Neural cell (in vitro differentiated cells): Measurements from ENCODE around the gene MGLL. TPM values are rescaled to one million over a fixed set of nuclear protein-coding genes. Genes with fewer than 3 reads are reported as not detected.

Source experiments
- H2AFZ ChIP-seq: fragments of 200-600, 300-800 bp; sonication (generic), shearing (Covaris generic); 2 replicates; pipeline ENCODE4 v1.6.0; 2014; ENCODE audit warnings: low read depth, mild to moderate bottlenecking, antibody characterized with exemption, low read length, moderate library complexity
- H3F3A ChIP-seq: fragments of 200-600 bp; shearing (Covaris generic); 2 replicates; pipeline ENCODE4 v1.6.1; 2016; ENCODE audit warnings: mild to moderate bottlenecking, moderate library complexity, mixed read lengths, antibody characterized with exemption, low read length; ENCODE audit not compliant: insufficient read depth, poor library complexity, severe bottlenecking
- H3K27ac ChIP-seq: fragments of 200-600, 300-800 bp; sonication (generic), shearing (Covaris generic); 2 replicates; pipeline ENCODE4 v1.5.1; 2014; ENCODE audit warnings: mild to moderate bottlenecking, low read length, moderate library complexity
- H3K27me3 ChIP-seq: fragments of 300-800, 200-600 bp; sonication (generic), shearing (Covaris generic); 2 replicates; pipeline ENCODE4 v1.6.0; 2014; ENCODE audit warnings: mild to moderate bottlenecking, low read depth, low read length, moderate library complexity; ENCODE audit not compliant: insufficient read depth
- H3K36me3 ChIP-seq: fragments of 300-800, 200-600 bp; sonication (generic), shearing (Covaris generic); 2 replicates; pipeline ENCODE4 v1.5.1; 2014; ENCODE audit warnings: mild to moderate bottlenecking, antibody characterized with exemption, low read length, moderate library complexity; ENCODE audit not compliant: insufficient read depth
- H3K4me2 ChIP-seq: fragments of 300-800, 200-600 bp; sonication (generic), shearing (Covaris generic); 2 replicates; pipeline ENCODE4 v1.6.0; 2014; ENCODE audit warnings: mild to moderate bottlenecking, low read length
- H3K4me3 ChIP-seq: fragments of 300-800, 200-600 bp; sonication (generic), shearing (Covaris generic); 2 replicates; pipeline ENCODE4 v1.5.1; 2014; ENCODE audit warnings: mild to moderate bottlenecking, low read length, moderate library complexity
- H3K79me2 ChIP-seq: fragments of 200-600 bp; shearing (Covaris generic); replicated peaks from 2 replicates; pipeline ENCODE4 v1.6.0; 2014; ENCODE audit warnings: mild to moderate bottlenecking, low read length, moderate library complexity; ENCODE audit not compliant: insufficient read depth
- H3K9ac ChIP-seq: fragments of 300-800, 200-600 bp; sonication (generic), shearing (Covaris generic); 2 replicates; pipeline ENCODE4 v1.6.1; 2016; ENCODE audit warnings: mild to moderate bottlenecking, low read length, mixed read lengths
- H3K9me2 ChIP-seq: fragments of 200-600 bp; shearing (Covaris generic); 2 replicates; pipeline ENCODE4 v1.6.1; 2016; ENCODE audit warnings: mild to moderate bottlenecking, low read length, mixed read lengths; ENCODE audit not compliant: insufficient read depth
- H3K9me3 ChIP-seq: fragments of 200-600, 300-800 bp; sonication (generic), shearing (Covaris generic); 2 replicates; pipeline ENCODE4 v1.6.1; 2016; ENCODE audit warnings: mild to moderate bottlenecking, mixed run types, low read length, moderate library complexity, mixed read lengths
- H4K20me1 ChIP-seq: fragments of 200-600 bp; shearing (Covaris generic); 2 replicates; pipeline ENCODE4 v1.6.1; 2016; ENCODE audit warnings: mild to moderate bottlenecking, mixed run types; ENCODE audit not compliant: insufficient read depth
- CTCF ChIP-seq: fragments of 450-650 bp; IDR thresholded peaks from 2 replicates; pipeline ENCODE4 v1.5.1; 2014; ENCODE audit warnings: antibody characterized with exemption, mild to moderate bottlenecking, moderate library complexity; ENCODE audit not compliant: poor library complexity, severe bottlenecking
- EP300 ChIP-seq: fragments of 450-650 bp; conservative IDR thresholded peaks from 2 replicates; pipeline ENCODE4 v1.6.1; 2014; ENCODE audit warnings: antibody characterized with exemption, mild to moderate bottlenecking, moderate library complexity; ENCODE audit not compliant: poor library complexity, severe bottlenecking
- EZH2 ChIP-seq: fragments of 200-600, 300-800 bp; shearing (Covaris generic), sonication (generic); IDR thresholded peaks from 2 replicates; pipeline ENCODE4 v1.6.1; 2014; ENCODE audit warnings: antibody characterized with exemption, low read length, borderline replicate concordance, mild to moderate bottlenecking; ENCODE audit not compliant: insufficient read depth, poor library complexity, severe bottlenecking
- MXI1 ChIP-seq: fragments of 450-650 bp; conservative IDR thresholded peaks from 2 replicates; pipeline ENCODE4 v1.6.1; 2014; ENCODE audit warnings: antibody characterized with exemption, mild to moderate bottlenecking; ENCODE audit not compliant: poor library complexity, severe bottlenecking
- POLR2AphosphoS5 ChIP-seq: IDR thresholded peaks from 2 replicates; pipeline ENCODE4 v1.6.1; 2012
- RAD21 ChIP-seq: fragments of 450-650 bp; conservative IDR thresholded peaks from 2 replicates; pipeline ENCODE4 v1.6.1; 2014; ENCODE audit warnings: antibody characterized with exemption, mild to moderate bottlenecking, moderate library complexity
- REST ChIP-seq: IDR thresholded peaks from 2 replicates; pipeline ENCODE4 v1.6.1; 2012; ENCODE audit warnings: borderline replicate concordance
- SMC3 ChIP-seq: fragments of 450-650 bp; conservative IDR thresholded peaks from 2 replicates; pipeline ENCODE4 v1.6.1; 2014; ENCODE audit warnings: antibody characterized with exemption, mild to moderate bottlenecking, moderate library complexity; ENCODE audit not compliant: poor library complexity
- TAF1 ChIP-seq: IDR thresholded peaks from 2 replicates; pipeline ENCODE4 v1.6.1; 2012; ENCODE audit warnings: low read depth
- polyA plus RNA-seq: library from polyadenylated mRNA; depleted of rRNA; stranded (reverse); fragments of >200 nt; gene quantifications from 2 replicates; pipeline ENCODE4 v1.2.3, GENCODE V29; 2014

The MGLL gene
- polyA plus RNA-seq, 1 donor from 2014 or later: 2.0 TPM

GRCh38 chr3:127794972-127795371 lies 27.3 kb downstream of the MGLL start:
- no peak overlapping the region for H2AFZ ChIP-seq
- no peaks in the 10 kb centered on the region for H3K36me3 ChIP-seq
- no peak overlapping the region for H3K9ac ChIP-seq
- no peaks in the 10 kb centered on the region for H3K27me3 ChIP-seq
- TF ChIP-seq SMC3 (no peak), MXI1 (no peak), CTCF (no peak), EZH2 (no peak), RAD21 (no peak), POLR2AphosphoS5 (no peak), REST (no peak), EP300 (no peak), TAF1 (no peak)
- H3K4me3 ChIP-seq: no peak overlapping the region
- no peak overlapping the region for H3K27ac ChIP-seq
- H3K79me2 ChIP-seq: no peaks in the 10 kb centered on the region
- H3F3A ChIP-seq: no peaks in the 10 kb centered on the region
- H3K9me2 ChIP-seq: no peaks in the 10 kb centered on the region
- H4K20me1 ChIP-seq: no peaks in the 10 kb centered on the region
- H3K9me3 ChIP-seq: no peaks in the 10 kb centered on the region
- H3K4me2 ChIP-seq: no peak overlapping the region

- Histone ChIP-seq H3K9ac (no peak overlapping the region), H3F3A (no peaks in the 10 kb centered on the region), H3K9me2 (no peaks in the 10 kb centered on the region), H4K20me1 (no peaks in the 10 kb centered on the region), H2AFZ (no peak overlapping the region), H3K36me3 (no peaks in the 10 kb centered on the region), H3K9me3 (no peaks in the 10 kb centered on the region), H3K4me3 (no peak overlapping the region), H3K4me2 (no peak overlapping the region), H3K79me2 (no peaks in the 10 kb centered on the region), H3K27ac (no peak overlapping the region), H3K27me3 (no peaks in the 10 kb centered on the region)
- TF ChIP-seq MXI1: no peak
- TF ChIP-seq POLR2AphosphoS5: no peak
- no peak for TF ChIP-seq EZH2
- no peak for TF ChIP-seq CTCF
- no peak for TF ChIP-seq RAD21
- no peak for TF ChIP-seq TAF1
- TF ChIP-seq EP300: no peak
- TF ChIP-seq SMC3: no peak
- TF ChIP-seq REST: no peak
These were observed 27.9 kb downstream of the MGLL start for GRCh38 chr3:127794402-127794801.
